ENCODE data around the gene DNAJC11. TPM values are rescaled to one million over a fixed set of nuclear protein-coding genes. Genes with fewer than 3 reads are reported as not detected.

DNAJC11 gene
- total RNA-seq, 1 experiment from 2014 or later, result 102 TPM

GRCh38 chr1:6585081-6585722, 116.4 kb downstream of the DNAJC11 start (continued):
- TF ChIP-seq, protein P1, sequence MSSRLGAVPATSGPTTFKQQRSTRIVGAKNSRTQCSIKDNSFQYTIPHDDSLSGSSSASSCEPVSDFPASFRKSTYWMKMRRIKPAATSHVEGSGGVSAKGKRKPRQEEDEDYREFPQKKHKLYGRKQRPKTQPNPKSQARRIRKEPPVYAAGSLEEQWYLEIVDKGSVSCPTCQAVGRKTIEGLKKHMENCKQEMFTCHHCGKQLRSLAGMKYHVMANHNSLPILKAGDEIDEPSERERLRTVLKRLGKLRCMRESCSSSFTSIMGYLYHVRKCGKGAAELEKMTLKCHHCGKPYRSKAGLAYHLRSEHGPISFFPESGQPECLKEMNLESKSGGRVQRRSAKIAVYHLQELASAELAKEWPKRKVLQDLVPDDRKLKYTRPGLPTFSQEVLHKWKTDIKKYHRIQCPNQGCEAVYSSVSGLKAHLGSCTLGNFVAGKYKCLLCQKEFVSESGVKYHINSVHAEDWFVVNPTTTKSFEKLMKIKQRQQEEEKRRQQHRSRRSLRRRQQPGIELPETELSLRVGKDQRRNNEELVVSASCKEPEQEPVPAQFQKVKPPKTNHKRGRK (CRISPR knock-in tag; IDR thresholded peaks at IDR 0.05; ENCODE audit: borderline replicate concordance), result no peak
- TF ChIP-seq TCF7 (CRISPR knock-in tag; IDR thresholded peaks at IDR 0.05; ENCODE audit: low read depth), result no peak
- no peak for TF ChIP-seq PRDM15 (CRISPR knock-in tag; IDR thresholded peaks at IDR 0.05)

Other genes starting within 250 kb of the DNAJC11 start
- gene TNFRSF25, start 235.6 kb downstream of the DNAJC11 start, total RNA-seq (2021), result 19.5 to 26.1 TPM (median 22.6 TPM) in 3 replicates
- gene PLEKHG5, start 210.1 kb downstream of the DNAJC11 start, total RNA-seq (2021), result 27.5 to 32.0 TPM (median 30.8 TPM) in 3 replicates
- 36.0 to 37.4 TPM (median 37.4 TPM) in 3 replicates for gene NOL9, start 147.3 kb downstream of the DNAJC11 start, total RNA-seq (2021)
- 0.11 to 0.16 TPM in 2 of 3 replicates, not detected in the other for gene TAS1R1, start 146.5 kb downstream of the DNAJC11 start, total RNA-seq (2021)
- 29.1 to 37.5 TPM (median 31.0 TPM) in 3 replicates for gene ZBTB48, start 121.8 kb downstream of the DNAJC11 start, total RNA-seq (2021)
- 15.1 to 17.6 TPM (median 15.3 TPM) in 3 replicates for gene KLHL21, start 98.9 kb downstream of the DNAJC11 start, total RNA-seq (2021)
- 39.6 to 40.0 TPM (median 40.0 TPM) in 3 replicates for gene PHF13, start 88.1 kb downstream of the DNAJC11 start, total RNA-seq (2021)
- 14.8 to 17.4 TPM (median 15.0 TPM) in 3 replicates for gene THAP3, start 76.9 kb downstream of the DNAJC11 start, total RNA-seq (2021)
- gene CAMTA1, start 83.6 kb upstream of the DNAJC11 start, total RNA-seq (2021), result 86.4 to 116 TPM (median 112 TPM) in 3 replicates

Data from WTC11 (cell line).